ENCODE data around the gene ZBTB24. TPM values are rescaled to one million over a fixed set of nuclear protein-coding genes. Genes with fewer than 3 reads are reported as not detected.

The ZBTB24 gene
- 6.5 and 8.1 TPM in 2 replicates for total RNA-seq

GRCh38 chr6:109482905-109483734 is at the start of gene ZBTB24:
TSS of gene ZBTB24 (minus strand) at chr6:109483219. CDS start at chr6:109482026, 1,193 bp downstream.

GRCh38 chr6:109455437-109456110 is 27.4 kb downstream of the ZBTB24 start, which contains the start of gene MICAL1:
TSS of gene MICAL1 (minus strand) at chr6:109455772. CDS start at chr6:109454196, 1,576 bp downstream.

GRCh38 chr6:109440331-109441068 is 42.5 kb downstream of the ZBTB24 start, which contains the start of the genes PPIL6 and SMPD2:
TSS of gene PPIL6 (minus strand) at chr6:109440628. CDS start at chr6:109440590, 38 bp downstream.
TSS of gene SMPD2 (plus strand) at chr6:109440724. CDS start at chr6:109441122, 398 bp downstream.

Other genes starting within 250 kb of the ZBTB24 start
- 136 and 180 TPM in 2 replicates for gene CD164, start 100.8 kb downstream of the ZBTB24 start, total RNA-seq
- 1.9 and 6.5 TPM in 2 replicates for gene PPIL6, start 42.6 kb downstream of the ZBTB24 start, total RNA-seq
- 7.7 and 9.0 TPM in 2 replicates for gene SMPD2, start 42.5 kb downstream of the ZBTB24 start, total RNA-seq
- gene MICAL1, start 27.4 kb downstream of the ZBTB24 start, total RNA-seq, result 37.2 and 40.3 TPM in 2 replicates
- gene AK9, start 208.0 kb upstream of the ZBTB24 start, total RNA-seq, result 4.2 and 10.1 TPM in 2 replicates
- gene FIG4, start 208.1 kb upstream of the ZBTB24 start, total RNA-seq, result 19.0 and 23.7 TPM in 2 replicates